ENCODE measurements around the gene CRHR1. TPM values are rescaled to one million over a fixed set of nuclear protein-coding genes. Genes with fewer than 3 reads are reported as not detected.

Gene CRHR1
- total and polyA plus RNA-seq, 4 donors: not detected

GRCh38 chr17:45848868-45849535, 64.9 kb downstream of the CRHR1 start:
- no peak for TF ChIP-seq CTCF (IDR thresholded peaks at IDR 0.05; ENCODE audit: control extremely low read depth, extremely low read depth)
- no peak for ATAC-seq (ENCODE audit: insufficient read depth, low FRiP score)
- 68 to 80% methylated on average over 15 of the region's 15 CpGs for WGBS, 2 donors
- no peak overlapping the region for H3K27ac ChIP-seq (ENCODE audit: low read depth in 1 of 2, low read length in 1 of 2)
- peaks cover 0 to 9% (median 4%) of the 10 kb centered on the region in 3 donors for H3K27me3 ChIP-seq (ENCODE audit: control insufficient read depth in 3 of 3, insufficient read depth in 3 of 3, low read length in 2 of 3)
- DNase-seq: no peak
- H3K4me3 ChIP-seq: no peak overlapping the region
- H3K9ac ChIP-seq (ENCODE audit: insufficient read depth in 1 of 2, low read length in 2 of 2): no peak overlapping the region
- H3K36me3 ChIP-seq (ENCODE audit: control insufficient read depth in 4 of 4, insufficient read depth in 4 of 4, low read length in 4 of 4): no peaks in the 10 kb centered on the region
- H3K9me3 ChIP-seq (ENCODE audit: control insufficient read depth in 4 of 4, insufficient read depth in 3 of 4, low read length in 3 of 4): peaks cover 0 to 3% (median 0%) of the 10 kb centered on the region in 4 donors
- no peaks in the 10 kb centered on the region for H3K4me1 ChIP-seq (ENCODE audit: control insufficient read depth in 5 of 5, insufficient read depth in 5 of 5, low read length in 5 of 5)

GRCh38 chr17:45849536-45849990, 65.4 kb downstream of the CRHR1 start:
- TF ChIP-seq CTCF (IDR thresholded peaks at IDR 0.05; ENCODE audit: control extremely low read depth, extremely low read depth): no peak
- 75 to 93% methylated on average over 7 of the region's 7 CpGs for WGBS, 2 donors
- Histone ChIP-seq H3K4me1 (ENCODE audit: control insufficient read depth in 5 of 5, insufficient read depth in 5 of 5, low read length in 5 of 5) (no peaks in the 10 kb centered on the region), H3K36me3 (ENCODE audit: control insufficient read depth in 4 of 4, insufficient read depth in 4 of 4, low read length in 4 of 4) (no peaks in the 10 kb centered on the region), H3K27me3 (ENCODE audit: control insufficient read depth in 3 of 3, insufficient read depth in 3 of 3, low read length in 2 of 3) (peaks cover 0 to 9% (median 4%) of the 10 kb centered on the region in 3 donors), H3K4me3 (no peak overlapping the region), H3K9me3 (ENCODE audit: control insufficient read depth in 4 of 4, insufficient read depth in 3 of 4, low read length in 3 of 4) (peaks cover 0 to 3% (median 0%) of the 10 kb centered on the region in 4 donors), H3K27ac (ENCODE audit: low read depth in 1 of 2, low read length in 1 of 2) (no peak overlapping the region), H3K9ac (ENCODE audit: insufficient read depth in 1 of 2, low read length in 2 of 2) (no peak overlapping the region)
- DNase-seq (no peak), ATAC-seq (ENCODE audit: insufficient read depth, low FRiP score) (no peak)

- TF ChIP-seq CTCF (IDR thresholded peaks at IDR 0.05; ENCODE audit: control extremely low read depth, extremely low read depth): no peak
- peaks cover 0 to 9% (median 4%) of the 10 kb centered on the region in 3 donors for H3K27me3 ChIP-seq (ENCODE audit: control insufficient read depth in 3 of 3, insufficient read depth in 3 of 3, low read length in 2 of 3)
- H3K9me3 ChIP-seq (ENCODE audit: control insufficient read depth in 4 of 4, insufficient read depth in 3 of 4, low read length in 3 of 4): peaks cover 0 to 4% (median 0%) of the 10 kb centered on the region in 4 donors
- no peak overlapping the region for H3K9ac ChIP-seq (ENCODE audit: insufficient read depth in 1 of 2, low read length in 2 of 2)
- no peak overlapping the region for H3K4me3 ChIP-seq
- no peaks in the 10 kb centered on the region for H3K4me1 ChIP-seq (ENCODE audit: control insufficient read depth in 5 of 5, insufficient read depth in 5 of 5, low read length in 5 of 5)
- no peak for DNase-seq
- no peak for ATAC-seq (ENCODE audit: insufficient read depth, low FRiP score)
- 79% methylated on average over 4 of the region's 4 CpGs for WGBS, 2 donors
- no peaks in the 10 kb centered on the region for H3K36me3 ChIP-seq (ENCODE audit: control insufficient read depth in 4 of 4, insufficient read depth in 4 of 4, low read length in 4 of 4)
- H3K27ac ChIP-seq (ENCODE audit: low read depth in 1 of 2, low read length in 1 of 2): no peak overlapping the region
Observed at GRCh38 chr17:45850011-45850410, 65.9 kb downstream of the CRHR1 start.

Measured in lung (tissue), 12 donors.